HG03139 (cell line): ENCODE measurements around the gene ROS1.
"Not testable (repeated sequence)": the region's sequence is repeated elsewhere in the genome, so short reads cannot be mapped to it uniquely, and the experiment has no call there.

Source experiments
- ATAC-seq: cut with Tn5 transposase; IDR thresholded peaks from one replicate; pipeline ENCODE4 v1.9.1; 2021; ENCODE audit not compliant: unreplicated experiment

Gene ROS1

DNA sequence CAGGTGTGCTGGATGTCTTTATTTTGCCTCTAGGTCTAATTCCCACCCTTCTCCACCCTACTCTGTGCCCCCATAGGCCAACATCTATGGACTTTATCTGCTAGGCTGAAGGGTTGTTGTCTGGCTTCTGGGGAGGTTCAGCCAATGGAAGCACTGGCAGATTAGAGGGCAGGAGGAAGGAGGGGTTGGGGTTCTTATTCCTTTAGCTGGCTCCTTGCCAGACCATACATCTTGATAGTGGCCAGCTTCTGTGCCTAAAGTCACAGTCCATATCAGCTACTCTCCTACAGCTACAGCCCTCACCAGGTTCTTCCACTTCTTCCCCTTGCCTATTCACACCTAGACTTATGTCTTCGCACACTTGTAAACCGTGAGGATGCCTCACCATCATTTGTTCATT is 41.1 kb downstream of the ROS1 start:
- no peak for ATAC-seq

DNA sequence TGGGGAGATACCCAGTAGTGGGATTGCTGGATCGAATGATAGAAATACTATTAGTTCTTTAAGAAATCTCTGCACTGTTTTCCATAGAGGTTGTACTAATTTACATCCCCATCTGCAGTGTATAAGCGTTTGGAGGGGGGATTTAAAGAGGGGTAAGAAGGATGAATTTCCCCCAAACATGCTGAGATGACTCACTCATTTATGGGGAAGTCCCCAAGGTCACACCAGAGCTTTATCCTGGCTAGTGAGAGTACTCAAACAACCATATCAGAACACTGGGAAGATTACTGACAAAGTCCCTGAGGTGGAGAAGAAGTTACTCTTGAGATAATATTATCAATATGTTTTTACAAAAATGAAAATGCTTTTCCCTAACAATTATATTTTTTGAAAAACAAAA is 44.0 kb downstream of the ROS1 start:
- ATAC-seq, result no peak

DNA sequence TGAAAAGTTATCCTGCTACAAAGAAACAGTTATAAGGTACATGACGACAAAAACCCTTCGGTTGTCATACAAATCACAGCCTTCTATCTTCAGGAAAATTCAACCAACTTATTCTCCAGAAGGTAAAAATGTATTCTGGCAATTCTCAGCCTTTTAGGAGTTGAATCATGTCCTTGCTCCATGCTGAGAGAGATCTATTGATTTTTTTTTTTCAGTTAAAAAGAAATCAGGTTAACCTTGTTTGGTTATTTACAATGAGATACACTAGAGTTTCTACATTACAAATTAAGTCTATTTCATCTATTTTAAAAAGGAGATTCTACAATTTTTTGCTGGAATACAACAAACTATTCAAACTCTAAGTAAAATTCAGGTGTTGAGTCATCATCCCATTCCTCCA is 45.4 kb downstream of the ROS1 start:
- ATAC-seq, result no peak

DNA sequence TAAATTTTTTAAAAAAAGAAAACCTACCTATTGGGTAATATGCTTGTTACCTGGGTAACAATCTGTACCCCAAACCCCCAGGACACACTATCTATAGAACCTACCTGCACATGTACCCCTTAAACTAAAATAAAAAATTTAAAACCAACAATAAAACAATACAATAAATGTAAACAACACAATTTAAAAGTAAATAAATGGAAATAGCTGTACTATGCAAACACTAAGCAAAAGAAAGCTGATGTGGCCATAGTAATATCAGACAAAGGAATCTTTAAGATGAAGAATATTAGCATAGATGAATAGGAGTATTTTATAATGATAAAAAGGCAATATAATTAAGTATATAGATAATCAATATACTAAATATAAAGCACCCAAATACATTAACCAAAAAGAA is 50.3 kb downstream of the ROS1 start:
- ATAC-seq, result no peak

DNA sequence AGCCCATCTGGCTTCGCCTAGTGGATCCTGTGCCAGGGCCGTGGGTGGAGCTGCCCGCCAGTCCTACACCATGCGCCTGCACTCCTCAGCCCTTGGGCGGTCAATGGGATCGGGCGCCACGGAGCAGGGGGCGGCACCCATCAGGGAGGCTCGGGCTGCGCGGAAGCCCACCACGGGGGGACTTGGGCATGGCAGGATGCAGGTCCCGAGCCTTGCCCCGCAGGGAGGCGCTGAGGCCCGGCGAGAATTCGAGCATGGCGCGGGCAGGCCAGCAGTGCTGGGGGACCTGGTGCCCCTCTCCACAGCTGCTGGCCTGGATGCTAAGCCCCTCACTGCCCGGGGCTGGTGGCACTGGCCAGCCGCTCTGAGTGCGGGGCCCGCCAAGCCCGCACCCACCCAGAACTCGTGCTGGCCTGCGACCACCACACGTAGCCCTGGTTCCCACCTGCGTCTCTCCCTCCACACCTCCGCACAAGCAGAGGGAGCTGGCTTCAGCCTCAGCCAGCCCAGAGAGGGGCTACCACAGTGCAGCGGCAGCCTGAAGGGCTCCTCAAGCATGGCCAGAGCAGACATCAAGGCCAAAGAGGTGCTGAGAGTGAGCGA is 52.4 kb downstream of the ROS1 start:
- ATAC-seq, result no peak

DNA sequence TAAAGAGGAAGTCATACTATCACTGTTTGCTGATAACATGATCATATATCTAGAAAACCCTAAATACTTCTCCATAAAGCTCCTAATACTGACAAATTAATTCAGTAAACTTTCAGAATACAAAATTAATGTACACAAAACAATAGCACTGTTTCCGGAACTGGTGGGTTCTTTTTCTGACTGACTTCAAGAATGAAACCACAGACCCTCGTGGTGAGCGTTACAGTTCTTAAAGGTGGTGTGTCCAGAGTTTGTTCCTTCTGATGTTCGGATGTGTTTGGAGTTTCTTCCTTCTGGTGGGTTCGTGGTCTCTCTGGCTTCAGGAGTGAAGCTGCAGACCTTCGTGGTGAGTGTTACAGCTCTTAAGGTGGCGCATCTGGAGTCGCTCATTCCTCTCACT is 53.5 kb downstream of the ROS1 start:
- not testable (repeated sequence) for ATAC-seq

DNA sequence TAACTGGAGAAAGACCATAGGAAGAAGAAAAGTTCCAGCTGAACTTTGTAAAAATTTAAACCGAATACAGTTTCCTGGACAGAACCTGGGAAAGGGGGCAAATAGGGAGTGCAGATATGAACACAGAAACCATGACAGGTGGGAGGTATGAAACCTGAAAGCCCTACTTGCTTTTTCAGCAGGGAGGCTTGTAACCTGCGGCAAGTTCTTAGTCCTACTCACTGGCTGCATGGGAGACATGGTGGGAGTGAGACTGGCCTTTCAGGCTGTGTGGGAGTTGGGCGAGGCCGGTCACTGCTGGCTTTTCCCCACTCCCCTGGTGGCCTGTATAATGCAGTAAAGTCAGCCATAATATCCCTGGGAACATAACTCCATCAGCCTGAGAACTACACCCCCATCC is 54.2 kb downstream of the ROS1 start:
- ATAC-seq, result no peak

DNA sequence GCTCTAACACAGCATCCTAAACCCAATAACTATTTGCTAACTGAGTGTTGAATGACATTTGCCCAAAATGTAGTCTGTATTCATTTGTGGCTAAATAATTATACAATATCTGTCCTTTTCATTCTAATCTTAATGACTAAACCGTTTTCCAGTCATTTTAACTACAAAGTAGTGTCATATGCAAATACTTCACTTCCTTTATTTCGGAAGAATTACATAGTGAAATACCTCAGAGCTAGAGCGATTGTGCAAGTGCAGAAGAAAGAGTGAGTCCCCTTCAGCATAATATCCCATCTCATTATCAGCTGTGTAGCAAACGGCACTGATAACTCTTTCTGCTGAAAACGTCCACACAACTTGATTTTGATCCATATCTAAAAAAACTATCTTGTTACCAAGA is 66.2 kb downstream of the ROS1 start:
- no peak for ATAC-seq

DNA sequence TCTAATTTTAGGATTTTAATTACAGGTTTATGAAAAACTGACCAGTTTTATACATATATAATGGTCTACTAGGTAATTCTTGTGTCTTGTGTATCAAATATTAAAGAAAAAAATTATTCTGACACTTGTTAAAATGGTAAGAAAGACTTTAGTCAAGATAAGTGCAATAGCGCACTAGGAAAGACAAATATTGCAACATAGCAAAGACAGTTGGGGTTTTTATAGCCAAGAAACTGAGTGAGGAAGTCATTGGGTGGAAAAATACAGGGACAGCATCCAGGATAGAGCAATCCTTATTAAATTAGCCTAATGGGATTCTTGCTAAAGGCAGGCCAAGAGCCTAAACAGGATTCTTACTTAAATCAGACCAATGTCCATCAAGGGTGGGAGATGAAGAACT is 71.1 kb downstream of the ROS1 start:
- no peak for ATAC-seq

DNA sequence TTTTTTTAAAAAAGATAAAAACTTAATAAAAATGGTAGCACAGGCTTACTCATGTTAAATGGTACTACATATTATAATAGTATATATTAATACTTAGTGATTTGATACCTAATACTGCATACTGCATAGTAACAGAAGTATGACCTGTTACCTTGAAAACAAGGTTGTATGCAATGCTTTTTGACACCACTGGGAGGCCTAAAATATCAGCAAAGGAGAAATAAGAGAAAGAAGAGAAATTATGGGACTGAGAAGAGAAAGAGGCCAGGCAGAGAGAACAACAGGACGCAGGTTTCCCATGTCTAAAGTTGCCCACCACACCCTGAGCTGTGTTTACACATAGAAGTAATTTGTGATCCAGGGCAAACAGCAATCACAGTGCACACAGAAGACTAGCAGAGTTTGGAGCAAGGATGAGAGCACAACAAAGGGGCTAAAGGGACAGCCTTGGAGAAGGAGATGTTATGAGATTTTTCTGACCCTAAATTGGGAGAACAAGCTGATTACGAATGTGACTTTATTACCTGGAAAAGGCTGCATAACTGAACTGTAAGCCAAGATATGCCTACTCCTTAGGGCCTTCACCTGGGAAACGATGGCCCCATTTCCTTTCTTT is 73.2 kb downstream of the ROS1 start:
- ATAC-seq, result peak; percentile 56

DNA sequence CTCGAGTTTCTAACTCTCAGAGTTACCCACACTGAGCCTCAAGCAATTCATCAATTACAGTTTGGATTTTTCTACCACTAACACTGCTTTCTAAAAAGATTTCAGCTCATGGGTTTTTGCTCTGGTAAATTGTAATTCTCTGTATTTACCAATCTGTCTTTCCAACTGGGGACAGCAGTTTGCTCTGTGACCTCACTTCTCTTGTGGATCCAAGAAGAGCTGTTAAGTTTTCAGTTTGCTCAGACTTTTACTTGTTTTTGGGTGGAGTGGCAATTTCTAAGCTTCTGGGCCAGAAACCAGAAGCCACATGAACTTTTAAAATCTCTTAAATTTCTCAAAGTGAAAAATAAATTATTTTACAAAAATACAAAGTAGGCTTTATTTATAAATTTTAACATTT is 74.2 kb downstream of the ROS1 start:
- no peak for ATAC-seq

DNA sequence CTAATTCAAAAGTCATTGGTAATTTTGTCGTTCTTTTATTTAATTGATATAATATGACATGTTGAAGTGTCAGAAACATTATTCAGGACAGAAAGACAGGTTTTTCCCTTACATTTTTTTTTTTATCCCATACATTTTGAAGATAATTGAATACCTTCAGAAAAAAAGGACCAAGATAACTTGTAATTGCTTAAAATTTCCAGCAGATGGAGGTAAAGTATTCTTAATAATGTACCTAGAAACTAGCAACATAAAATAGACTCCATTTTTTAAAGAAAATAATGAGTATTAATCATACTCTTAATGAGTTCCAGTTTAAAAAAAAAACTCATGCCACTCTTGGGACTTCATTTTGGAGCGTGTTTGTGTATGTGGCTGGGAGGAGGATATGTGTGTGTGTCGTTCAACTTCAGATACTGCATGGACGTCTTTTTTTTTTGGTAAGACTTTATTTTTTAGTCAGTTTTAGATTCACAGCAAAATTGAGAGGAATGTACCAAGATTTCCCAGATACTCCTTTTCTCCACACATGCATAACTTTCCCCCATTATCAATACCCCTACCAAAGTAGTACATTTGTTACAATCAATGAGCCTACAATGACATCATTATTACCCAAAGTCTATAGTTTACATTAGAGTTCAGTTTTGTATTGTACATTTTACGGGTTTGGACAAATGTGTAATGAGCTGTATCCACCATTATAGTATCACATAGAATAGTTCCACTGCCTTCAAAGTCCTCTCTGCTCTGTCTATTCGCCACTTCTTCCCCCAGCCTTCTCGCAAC is 79.4 kb downstream of the ROS1 start:
- ATAC-seq, result no peak

DNA sequence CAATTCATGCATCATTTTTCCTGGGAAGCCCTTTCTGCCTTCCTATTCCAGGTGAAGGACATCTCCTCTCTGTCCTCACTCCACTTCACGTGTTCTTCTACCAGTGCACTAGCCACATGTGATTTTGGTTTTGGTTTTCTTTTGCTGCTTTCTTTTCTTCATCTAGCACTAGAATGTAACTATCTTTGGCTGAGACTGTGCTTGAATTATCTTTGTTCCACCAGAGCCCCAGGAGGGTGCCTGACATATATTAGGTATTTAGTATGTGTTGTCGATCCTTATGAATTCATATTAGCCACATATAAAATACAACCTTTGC is 80.5 kb downstream of the ROS1 start:
- no peak for ATAC-seq

DNA sequence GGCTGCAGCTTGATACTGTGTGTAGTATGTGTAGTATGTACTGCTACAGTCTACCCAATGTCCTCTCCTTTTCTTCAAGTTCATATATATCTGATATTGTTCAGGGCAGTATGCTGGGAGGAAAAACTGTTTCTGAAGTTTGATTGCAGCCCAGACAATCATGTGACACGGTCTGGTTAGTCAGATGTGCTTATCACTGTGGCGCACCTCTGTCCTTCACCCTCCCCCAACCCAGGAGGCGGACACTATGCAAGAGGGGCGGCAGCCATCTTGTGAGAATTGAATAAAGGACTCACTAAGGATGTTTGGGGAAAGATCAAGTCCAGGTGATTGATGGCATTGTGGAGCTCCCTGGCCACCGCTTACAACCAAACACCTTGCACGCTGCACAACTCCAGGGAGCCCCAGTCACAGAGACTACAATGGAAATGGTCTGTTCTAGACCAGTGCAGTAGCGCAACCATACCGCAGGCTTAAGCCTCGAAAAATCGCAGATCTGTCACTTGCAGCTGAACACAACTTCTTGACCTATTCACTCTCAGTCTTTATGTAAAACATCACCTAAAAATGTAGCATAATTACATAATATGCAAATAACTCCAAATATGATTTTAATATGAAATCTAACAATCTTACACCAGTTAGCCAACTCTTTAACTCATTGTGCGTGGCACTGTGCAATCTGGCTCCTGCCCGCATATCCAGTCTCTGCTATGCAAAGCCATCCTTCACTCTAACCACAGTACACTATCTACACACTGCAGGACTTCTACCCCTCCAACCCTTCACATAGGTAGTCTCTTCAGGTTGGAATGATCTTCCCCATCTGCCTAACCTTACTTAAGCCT is 81.1 kb downstream of the ROS1 start:
- no peak for ATAC-seq

DNA sequence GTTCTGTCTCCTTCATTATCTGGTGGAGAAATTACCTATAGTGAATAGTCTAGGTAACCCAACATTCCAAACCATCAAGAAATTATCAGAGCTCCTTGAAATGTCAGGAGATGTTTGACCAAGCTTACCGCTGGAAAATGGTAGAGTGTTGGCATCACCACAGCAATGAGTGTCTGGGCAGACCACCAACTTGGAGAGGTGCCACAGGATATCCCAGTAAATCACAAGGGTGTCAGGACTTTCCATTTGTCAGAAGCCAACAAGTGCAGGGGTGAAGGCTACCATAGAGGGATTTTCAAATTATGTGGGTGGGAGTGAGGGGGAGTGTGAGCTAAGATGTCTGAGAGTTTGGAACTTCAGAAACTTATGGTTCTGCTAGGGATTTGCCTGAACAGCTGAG is 87.2 kb downstream of the ROS1 start:
- no peak for ATAC-seq

DNA sequence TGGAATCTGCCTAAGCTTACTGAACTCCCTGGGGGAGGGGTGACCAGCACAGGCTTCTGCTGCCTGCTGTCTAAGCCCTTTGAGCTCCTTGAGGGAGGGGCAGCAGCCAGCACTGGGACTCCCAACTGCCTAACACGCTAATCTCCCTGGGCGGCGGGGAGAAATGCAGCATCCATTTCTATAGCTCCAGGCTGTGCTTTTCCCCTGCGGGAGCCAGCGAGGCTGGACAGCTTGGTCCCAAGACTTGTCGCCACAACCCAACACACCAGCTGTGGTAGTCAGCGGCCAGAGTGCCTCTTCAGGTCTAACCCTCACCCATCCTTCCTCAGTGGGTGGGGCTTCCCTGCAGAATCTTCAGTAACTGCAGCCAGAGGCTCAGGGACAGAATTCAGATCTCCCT is 95.8 kb downstream of the ROS1 start:
- no peak for ATAC-seq

DNA sequence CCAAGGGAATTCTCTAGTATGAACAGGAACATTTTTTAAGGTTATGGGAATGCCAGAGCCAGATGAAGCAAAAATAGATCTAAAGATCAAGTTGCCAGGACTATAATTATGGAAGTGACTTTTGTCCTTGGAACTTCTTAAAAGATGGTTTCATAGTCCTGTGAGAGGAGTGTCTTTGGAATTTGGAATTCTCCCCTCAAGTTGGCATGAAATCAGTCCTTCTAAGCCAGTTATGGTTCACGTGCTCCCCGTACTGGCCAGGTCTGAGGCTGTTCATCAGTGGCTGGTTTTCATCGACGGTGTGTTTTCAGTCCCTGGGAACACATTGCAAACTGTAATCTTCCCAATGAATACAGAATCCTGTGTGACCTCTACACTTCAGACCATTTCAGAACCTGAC is 97.2 kb downstream of the ROS1 start:
- ATAC-seq, result no peak

DNA sequence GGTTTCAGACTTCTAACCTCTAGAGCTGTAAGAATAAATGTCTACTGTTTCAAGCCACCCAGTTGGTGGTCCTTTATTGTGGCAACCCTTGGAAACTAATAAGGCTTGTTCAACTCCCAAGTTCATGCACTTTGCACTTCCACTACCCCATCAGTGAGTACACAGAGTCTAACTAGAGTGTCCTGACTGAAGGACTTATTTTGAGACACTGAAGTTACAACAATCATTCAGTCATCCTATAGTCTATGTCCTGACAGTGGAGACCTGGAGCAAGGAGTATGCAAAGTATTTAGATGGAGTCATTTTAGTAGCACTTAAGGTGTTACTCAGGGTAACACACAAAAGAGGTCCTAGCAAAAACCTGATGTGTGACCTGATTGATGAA is 97.7 kb downstream of the ROS1 start:
- ATAC-seq, result no peak

DNA sequence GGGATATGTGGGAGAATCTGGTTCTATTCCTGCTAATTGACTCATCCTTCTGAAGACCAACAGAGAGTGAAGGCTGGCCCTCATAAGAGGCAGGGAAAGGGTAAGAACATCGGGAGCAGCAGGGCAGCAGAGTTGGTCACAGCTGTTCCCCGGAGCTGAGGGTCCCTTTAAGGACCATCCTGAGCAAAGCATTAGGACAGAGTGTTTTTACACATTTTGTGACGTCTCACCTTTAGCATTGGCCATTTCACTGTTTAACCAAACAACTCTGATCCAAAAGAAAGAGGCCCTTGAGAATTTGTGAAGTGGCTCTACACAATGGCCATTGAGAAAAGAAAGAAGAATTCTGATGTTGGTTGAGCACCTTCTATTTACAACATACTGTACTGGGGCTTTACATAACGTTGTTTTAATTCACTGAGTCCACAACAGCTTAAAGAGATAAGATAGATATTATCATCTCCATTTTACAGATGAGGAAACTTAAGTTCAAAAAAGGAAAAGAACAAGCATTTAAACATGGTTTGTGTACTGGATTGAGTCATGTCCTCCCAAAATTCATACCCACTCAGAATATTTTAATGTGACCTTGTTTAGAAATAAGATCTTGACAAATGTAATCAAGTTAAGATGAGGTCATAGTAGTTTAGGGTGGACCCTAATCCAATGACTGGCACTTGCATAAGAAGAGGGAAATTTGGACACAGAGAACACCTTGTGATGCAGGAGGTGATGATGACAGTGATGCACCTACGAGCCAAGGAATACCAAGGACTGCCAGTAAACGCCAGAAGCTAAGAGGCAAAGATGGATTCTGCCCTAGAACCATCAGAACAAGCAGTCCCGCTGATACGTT is 98.4 kb downstream of the ROS1 start:
- ATAC-seq, result no peak

DNA sequence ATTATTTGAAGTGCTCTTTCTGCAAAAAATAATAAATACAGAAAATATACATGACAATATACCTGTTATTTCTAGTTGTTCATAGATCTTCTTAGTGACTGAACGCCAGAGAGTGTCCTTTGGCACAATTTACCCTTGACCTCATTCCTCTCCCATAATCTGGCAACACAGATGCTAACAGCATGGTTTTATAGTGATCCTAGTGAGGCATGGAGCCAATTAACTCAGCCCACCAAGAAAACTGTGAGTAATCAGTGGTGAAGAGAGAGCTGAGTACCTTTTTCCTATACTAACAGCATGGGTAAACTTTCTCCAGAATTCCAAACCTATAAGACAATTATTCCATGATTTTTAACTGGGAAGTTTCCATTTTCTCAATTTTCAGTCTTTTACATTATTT is 99.3 kb downstream of the ROS1 start:
- ATAC-seq, result no peak

DNA sequence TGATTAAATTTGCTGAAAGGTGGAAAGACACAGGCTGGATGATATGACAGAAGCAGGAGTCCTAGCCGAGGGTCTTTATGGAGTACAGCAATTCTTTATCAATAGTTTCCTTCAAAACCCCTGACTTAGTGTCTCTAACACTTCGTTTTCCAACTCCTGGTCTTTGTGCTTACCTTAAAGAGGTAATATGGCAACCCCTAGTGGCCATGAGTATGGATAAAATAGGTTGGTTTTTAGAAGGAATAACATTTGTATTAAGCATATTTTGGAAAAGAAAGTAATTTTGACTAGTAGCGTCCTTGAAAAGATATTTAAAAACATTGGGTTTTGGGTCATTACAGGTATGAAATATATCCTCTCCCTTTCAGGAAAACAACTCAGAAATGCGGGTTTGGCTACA is 108.5 kb downstream of the ROS1 start:
- no peak for ATAC-seq
